AG04450 (cell line): ENCODE data around the gene IAPP. TPM values are rescaled to one million over a fixed set of nuclear protein-coding genes. Genes with fewer than 3 reads are reported as not detected.
"Not testable (repeated sequence)": the region's sequence is repeated elsewhere in the genome, so short reads cannot be mapped to it uniquely, and the experiment has no call there.

Experiments
- CTCF ChIA-PET: fragments of 300-600, 350-600 bp; formaldehyde crosslinking; extraction: SDS; loops from one replicate; lab custom pipeline; 2022; ENCODE audit warnings: antibody characterized with exemption, inconsistent platforms; lab: Charles Lee
- POLR2A ChIA-PET: fragments of 350-600 bp; formaldehyde crosslinking; extraction: SDS; loops from one replicate; lab custom pipeline; 2021; ENCODE audit warnings: antibody characterized with exemption, inconsistent platforms; lab: Yijun Ruan, JAX
- DNase-seq: peaks from one replicate; pipeline ENCODE4 v3.0.0-alpha.2; 2011; ENCODE audit warnings: low read depth, low spot score
- H3K27ac ChIP-seq: one replicate; pipeline ENCODE4 v1.5.1; 2012; ENCODE audit warnings: low read depth, low read length, control low read depth
- H3K27me3 ChIP-seq: one replicate; pipeline ENCODE4 v1.6.0; 2012; ENCODE audit warnings: low read length; ENCODE audit not compliant: control insufficient read depth, insufficient read depth
- H3K4me3 ChIP-seq: 2 replicates; pipeline ENCODE4 v1.5.1; 2011; ENCODE audit warnings: mild to moderate bottlenecking, low read depth, low read length, control low read depth
- H3K9me3 ChIP-seq: 2 replicates; pipeline ENCODE4 v1.5.1; 2012; ENCODE audit warnings: low read length; ENCODE audit not compliant: control insufficient read depth, insufficient read depth
- CTCF ChIP-seq: IDR thresholded peaks from 2 replicates; pipeline ENCODE4 v1.5.1; 2011; ENCODE audit warnings: low read depth, low read length, control low read depth, inconsistent platforms
- polyA plus RNA-seq: library from polyadenylated mRNA; depleted of rRNA; stranded (reverse); fragments of >200 nt; gene quantifications from 2 replicates; pipeline ENCODE4 v1.2.3, GENCODE V29; 2011

The IAPP gene
- polyA plus RNA-seq, 1 experiment = not detected

GRCh38 chr12:21353487-21353886 lies 19.2 kb upstream of the IAPP start:
- Histone ChIP-seq H3K27me3 (no peaks in the 10 kb centered on the region), H3K4me3 (no peak overlapping the region), H3K9me3 (no peaks in the 10 kb centered on the region), H3K27ac (no peak overlapping the region)
- ChIA-PET CTCF (interaction anchor here (0.7 kb wide), 1 partner anchor 835 kb away, joined by 4 read pairs; no protein-coding TSS in a partner anchor), POLR2A (no interaction called here)
- no peak for DNase-seq
- no peak for TF ChIP-seq CTCF

- no peak overlapping the region for H3K4me3 ChIP-seq
- TF ChIP-seq CTCF = no peak
- ChIA-PET CTCF (interaction anchor here (0.7 kb wide), 1 partner anchor 835 kb away, joined by 4 read pairs; no protein-coding TSS in a partner anchor), POLR2A (no interaction called here)
- no peaks in the 10 kb centered on the region for H3K9me3 ChIP-seq
- H3K27me3 ChIP-seq = no peaks in the 10 kb centered on the region
- H3K27ac ChIP-seq = no peak overlapping the region
- no peak for DNase-seq
Measured at GRCh38 chr12:21353948-21354347, 18.8 kb upstream of the IAPP start.

- ChIA-PET CTCF (no interaction called here), POLR2A (no interaction called here)
- Histone ChIP-seq H3K27ac (no peak overlapping the region), H3K9me3 (no peaks in the 10 kb centered on the region), H3K27me3 (no peaks in the 10 kb centered on the region), H3K4me3 (no peak overlapping the region)
- TF ChIP-seq CTCF = no peak
- DNase-seq = no peak
Measured at GRCh38 chr12:21354641-21355040, 18.1 kb upstream of the IAPP start.

DNA sequence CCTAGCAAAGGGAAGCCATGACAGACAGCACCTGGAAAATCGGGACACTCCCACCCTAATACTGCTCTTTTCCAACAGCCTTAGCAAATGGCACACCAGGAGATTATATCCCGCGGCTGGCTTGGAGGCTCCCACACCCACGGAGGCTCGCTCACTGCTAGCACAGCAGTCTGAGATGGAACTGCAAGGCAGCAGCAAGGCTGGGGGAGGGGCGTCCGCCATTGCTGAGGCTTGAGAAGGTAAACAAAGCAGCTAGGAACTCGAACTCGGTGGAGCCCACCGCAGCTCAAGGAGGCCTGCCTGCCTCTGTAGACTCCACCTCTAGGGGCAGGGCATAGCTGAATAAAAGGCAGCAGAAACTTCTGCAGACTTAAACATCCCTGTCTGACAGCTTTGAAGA lies 12.1 kb upstream of the IAPP start:
- CTCF ChIA-PET, DNase-seq, POLR2A ChIA-PET, H3K9me3 ChIP-seq, H3K27ac ChIP-seq, H3K27me3 ChIP-seq, H3K4me3 ChIP-seq: not testable (repeated sequence)

GRCh38 chr12:21369141-21369980 lies 3.3 kb upstream of the IAPP start:
- Histone ChIP-seq H3K4me3 (no peak overlapping the region), H3K27ac (no peak overlapping the region), H3K27me3 (no peaks in the 10 kb centered on the region), H3K9me3 (no peaks in the 10 kb centered on the region)
- POLR2A ChIA-PET = no interaction called here
- CTCF ChIA-PET = no interaction called here
- no peak for TF ChIP-seq CTCF
- no peak for DNase-seq
